Measurements from ENCODE around the gene LMTK2.

DNA sequence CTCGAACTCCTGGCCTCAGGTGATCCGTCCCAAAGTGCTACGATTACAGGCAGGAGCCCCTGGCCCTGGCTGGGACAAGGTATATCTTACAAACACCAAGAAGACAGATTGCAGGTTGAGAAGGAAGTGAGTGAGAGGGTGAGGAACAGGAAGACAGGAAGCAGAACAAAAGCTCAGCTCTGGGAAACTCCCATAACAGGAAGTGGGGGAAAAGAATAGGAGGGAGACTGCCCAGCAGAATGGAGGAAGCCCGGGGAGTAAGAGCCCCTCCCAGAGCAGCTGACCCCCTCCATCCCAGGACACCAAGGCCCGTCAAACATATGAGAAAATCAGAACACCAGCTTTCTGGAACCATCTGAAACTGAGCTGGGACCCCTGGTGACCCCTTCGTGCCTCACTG is 142.4 kb downstream of the LMTK2 start:
- TF ChIP-seq, protein P1, sequence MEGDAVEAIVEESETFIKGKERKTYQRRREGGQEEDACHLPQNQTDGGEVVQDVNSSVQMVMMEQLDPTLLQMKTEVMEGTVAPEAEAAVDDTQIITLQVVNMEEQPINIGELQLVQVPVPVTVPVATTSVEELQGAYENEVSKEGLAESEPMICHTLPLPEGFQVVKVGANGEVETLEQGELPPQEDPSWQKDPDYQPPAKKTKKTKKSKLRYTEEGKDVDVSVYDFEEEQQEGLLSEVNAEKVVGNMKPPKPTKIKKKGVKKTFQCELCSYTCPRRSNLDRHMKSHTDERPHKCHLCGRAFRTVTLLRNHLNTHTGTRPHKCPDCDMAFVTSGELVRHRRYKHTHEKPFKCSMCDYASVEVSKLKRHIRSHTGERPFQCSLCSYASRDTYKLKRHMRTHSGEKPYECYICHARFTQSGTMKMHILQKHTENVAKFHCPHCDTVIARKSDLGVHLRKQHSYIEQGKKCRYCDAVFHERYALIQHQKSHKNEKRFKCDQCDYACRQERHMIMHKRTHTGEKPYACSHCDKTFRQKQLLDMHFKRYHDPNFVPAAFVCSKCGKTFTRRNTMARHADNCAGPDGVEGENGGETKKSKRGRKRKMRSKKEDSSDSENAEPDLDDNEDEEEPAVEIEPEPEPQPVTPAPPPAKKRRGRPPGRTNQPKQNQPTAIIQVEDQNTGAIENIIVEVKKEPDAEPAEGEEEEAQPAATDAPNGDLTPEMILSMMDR (IDR thresholded peaks at IDR 0.05; ENCODE audit: poor library complexity, severe bottlenecking) = no peak
- no peak for TF ChIP-seq POLR2AphosphoS5 (IDR thresholded peaks at IDR 0.05)
- TF ChIP-seq EP300 (conservative IDR thresholded peaks at IDR 0.05; ENCODE audit: poor library complexity, severe bottlenecking) = no peak
- TF ChIP-seq EZH2 (IDR thresholded peaks at IDR 0.05; ENCODE audit: borderline replicate concordance, insufficient read depth, low read length, poor library complexity, severe bottlenecking) = no peak
- no peak for TF ChIP-seq SMC3 (conservative IDR thresholded peaks at IDR 0.05; ENCODE audit: poor library complexity)
- TF ChIP-seq, protein P2, sequence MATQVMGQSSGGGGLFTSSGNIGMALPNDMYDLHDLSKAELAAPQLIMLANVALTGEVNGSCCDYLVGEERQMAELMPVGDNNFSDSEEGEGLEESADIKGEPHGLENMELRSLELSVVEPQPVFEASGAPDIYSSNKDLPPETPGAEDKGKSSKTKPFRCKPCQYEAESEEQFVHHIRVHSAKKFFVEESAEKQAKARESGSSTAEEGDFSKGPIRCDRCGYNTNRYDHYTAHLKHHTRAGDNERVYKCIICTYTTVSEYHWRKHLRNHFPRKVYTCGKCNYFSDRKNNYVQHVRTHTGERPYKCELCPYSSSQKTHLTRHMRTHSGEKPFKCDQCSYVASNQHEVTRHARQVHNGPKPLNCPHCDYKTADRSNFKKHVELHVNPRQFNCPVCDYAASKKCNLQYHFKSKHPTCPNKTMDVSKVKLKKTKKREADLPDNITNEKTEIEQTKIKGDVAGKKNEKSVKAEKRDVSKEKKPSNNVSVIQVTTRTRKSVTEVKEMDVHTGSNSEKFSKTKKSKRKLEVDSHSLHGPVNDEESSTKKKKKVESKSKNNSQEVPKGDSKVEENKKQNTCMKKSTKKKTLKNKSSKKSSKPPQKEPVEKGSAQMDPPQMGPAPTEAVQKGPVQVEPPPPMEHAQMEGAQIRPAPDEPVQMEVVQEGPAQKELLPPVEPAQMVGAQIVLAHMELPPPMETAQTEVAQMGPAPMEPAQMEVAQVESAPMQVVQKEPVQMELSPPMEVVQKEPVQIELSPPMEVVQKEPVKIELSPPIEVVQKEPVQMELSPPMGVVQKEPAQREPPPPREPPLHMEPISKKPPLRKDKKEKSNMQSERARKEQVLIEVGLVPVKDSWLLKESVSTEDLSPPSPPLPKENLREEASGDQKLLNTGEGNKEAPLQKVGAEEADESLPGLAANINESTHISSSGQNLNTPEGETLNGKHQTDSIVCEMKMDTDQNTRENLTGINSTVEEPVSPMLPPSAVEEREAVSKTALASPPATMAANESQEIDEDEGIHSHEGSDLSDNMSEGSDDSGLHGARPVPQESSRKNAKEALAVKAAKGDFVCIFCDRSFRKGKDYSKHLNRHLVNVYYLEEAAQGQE (IDR thresholded peaks at IDR 0.05; ENCODE audit: borderline replicate concordance) = no peak
- no peak for TF ChIP-seq RAD21 (conservative IDR thresholded peaks at IDR 0.05)
- TF ChIP-seq TAF1 (IDR thresholded peaks at IDR 0.05; ENCODE audit: low read depth) = no peak
- no peak for TF ChIP-seq MXI1 (conservative IDR thresholded peaks at IDR 0.05; ENCODE audit: poor library complexity, severe bottlenecking)

Measured in neural cell (in vitro differentiated cells).